Right lobe of liver (tissue), 6 donors: Measurements from ENCODE around the gene VPS35L. TPM values are rescaled to one million over a fixed set of nuclear protein-coding genes. Genes with fewer than 3 reads are reported as not detected.

Source experiments
- ATAC-seq, 4 donors: fragments of 200-7000 bp; cut with Tn5 transposase; one replicate each; pipeline ENCODE4 v1.9.1; 2020; ENCODE audit warnings: mild to moderate bottlenecking in 4 of 4, moderate library complexity in 4 of 4
- DNase-seq, 3 donors: peaks; one replicate each; pipeline ENCODE4 v3.0.0-alpha.2; 2020
- H3K27ac ChIP-seq, 3 donors: fragments of 200-600 bp; one replicate each; pipeline ENCODE4 v1.8.0; 2022
- H3K27me3 ChIP-seq, 2 donors: fragments of 200-600 bp; one replicate each; pipeline ENCODE4 v1.8.0; 2022
- H3K36me3 ChIP-seq, 4 donors: fragments of 200-600 bp; sonication (generic) in 1 of 4; one replicate each; pipeline versions ENCODE4 v1.5.1 to v1.8.0; 2017 to 2022; ENCODE audit warnings: control low read depth in 1 of 4
- H3K4me1 ChIP-seq, 4 donors: fragments of 200-600 bp; sonication (generic) in 1 of 4; one replicate each; pipeline versions ENCODE4 v1.5.1 to v1.8.0; 2017 to 2022; ENCODE audit warnings: control low read depth in 1 of 4
- H3K4me3 ChIP-seq, 3 donors: fragments of 200-600 bp; one replicate each; pipeline ENCODE4 v1.8.0; 2022
- H3K9me3 ChIP-seq, 4 donors: fragments of 200-600 bp; sonication (generic) in 1 of 4; one replicate each; pipeline versions ENCODE4 v1.5.1 to v1.8.0; 2017 to 2022; ENCODE audit warnings: control low read depth in 1 of 4
- POLR2A ChIP-seq: fragments of 450-650 bp; IDR thresholded peaks from one replicate; pipeline ENCODE4 v1.6.1; 2017; ENCODE audit warnings: antibody characterized with exemption, mild to moderate bottlenecking
- WGBS: methylation state at CpG from one replicate; pipeline ENCODE4 v1.1.6; 2018; ENCODE audit warnings: low coverage, low lambda C conversion rate; ENCODE audit not compliant: insufficient coverage; ENCODE audit errors: missing lambda C conversion rate; 5-methylcytosine and 5-hydroxymethylcytosine counted together
- intact Hi-C, 2 donors: fragments of 100-400 bp; cut with DNase I; formaldehyde crosslinking; loops; one replicate each; pipeline versions ENCODE4 v1.11.2 to v1.14.1; 2022
- total RNA-seq, 6 experiments: library from RNA; depleted of rRNA in 2 of 6; stranded (reverse); fragments of >200 nt in 2 of 6; fragmentation: NEBNext Ultra II Directional in 3 of 6; extraction: Animal tissue kit (Norgen Biotek cat#: 25700) in 3 of 6; gene quantifications; one replicate each; pipeline versions ENCODE4 v1.1.0 to v1.2.4, GENCODE V29; 2016 to 2023
- TF ChIP-seq, protein P1 (sequence below), 4 donors: fragments of 200-600 bp in 3 of 4; fragments of 450-650 bp in 1 of 4; IDR thresholded peaks; one replicate each; pipeline versions ENCODE4 v1.5.1 to v1.8.0; 2016 to 2022; ENCODE audit warnings: antibody characterized with exemption in 4 of 4, mild to moderate bottlenecking in 2 of 4
- donor health status: DM: no; HTN: yes; CAD: no.
- donor health status: DM: no; HTN: no; CAD: no.
- donor health status: DM: no; HTN: no; CAD: no.
- donor health status: DM: no; HTN: yes; CAD: no.
- donor health status: DM: no; HTN: yes; CAD: no.

VPS35L gene
- total RNA-seq, 6 experiments from 2014 or later, result 19.3 to 24.3 (median 20.4) TPM

DNA sequence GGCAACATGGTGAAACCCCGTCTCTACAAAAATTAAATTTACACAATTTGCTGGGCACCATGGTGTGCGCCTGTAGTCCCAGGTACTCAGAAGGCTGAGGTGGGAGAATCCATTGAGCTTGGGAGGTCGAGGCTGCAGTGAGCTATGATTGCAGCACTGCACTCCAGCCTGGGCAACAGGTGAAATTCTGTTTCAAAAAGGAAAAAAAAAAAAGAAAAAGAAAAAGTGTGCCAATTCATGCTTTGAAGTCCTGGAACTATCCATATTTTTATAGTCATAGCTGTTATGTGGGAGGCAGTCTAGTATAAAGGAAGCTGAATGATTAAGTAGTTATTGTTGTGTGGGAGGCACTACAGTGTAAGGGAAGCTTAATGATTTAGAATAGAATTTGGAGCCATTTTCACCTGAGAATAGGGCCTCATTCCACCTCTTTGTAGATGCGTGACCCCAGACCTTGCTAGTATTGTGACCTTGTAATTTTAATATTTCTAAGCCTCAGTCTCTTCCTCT, 194.1 kb downstream of the VPS35L start:
- DNase-seq (no peak), ATAC-seq (no peak)
- Histone ChIP-seq H3K4me3 (no peak overlapping the region), H3K27ac (no peak overlapping the region), H3K27me3 (no peaks in the 10 kb centered on the region), H3K4me1 (no peaks in the 10 kb centered on the region), H3K9me3 (no peaks in the 10 kb centered on the region), H3K36me3 (no peaks in the 10 kb centered on the region)
- 93% methylated on average over 3 of the region's 4 CpGs for WGBS
- TF ChIP-seq POLR2A, result no peak
- TF ChIP-seq, protein P1, sequence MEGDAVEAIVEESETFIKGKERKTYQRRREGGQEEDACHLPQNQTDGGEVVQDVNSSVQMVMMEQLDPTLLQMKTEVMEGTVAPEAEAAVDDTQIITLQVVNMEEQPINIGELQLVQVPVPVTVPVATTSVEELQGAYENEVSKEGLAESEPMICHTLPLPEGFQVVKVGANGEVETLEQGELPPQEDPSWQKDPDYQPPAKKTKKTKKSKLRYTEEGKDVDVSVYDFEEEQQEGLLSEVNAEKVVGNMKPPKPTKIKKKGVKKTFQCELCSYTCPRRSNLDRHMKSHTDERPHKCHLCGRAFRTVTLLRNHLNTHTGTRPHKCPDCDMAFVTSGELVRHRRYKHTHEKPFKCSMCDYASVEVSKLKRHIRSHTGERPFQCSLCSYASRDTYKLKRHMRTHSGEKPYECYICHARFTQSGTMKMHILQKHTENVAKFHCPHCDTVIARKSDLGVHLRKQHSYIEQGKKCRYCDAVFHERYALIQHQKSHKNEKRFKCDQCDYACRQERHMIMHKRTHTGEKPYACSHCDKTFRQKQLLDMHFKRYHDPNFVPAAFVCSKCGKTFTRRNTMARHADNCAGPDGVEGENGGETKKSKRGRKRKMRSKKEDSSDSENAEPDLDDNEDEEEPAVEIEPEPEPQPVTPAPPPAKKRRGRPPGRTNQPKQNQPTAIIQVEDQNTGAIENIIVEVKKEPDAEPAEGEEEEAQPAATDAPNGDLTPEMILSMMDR (IDR thresholded peaks at IDR 0.05), result no peak
- intact Hi-C loops, result no loop called here

Other genes starting within 250 kb of the VPS35L start
- 1 to 10 TPM in 2 of 6 experiments, under 1 TPM in 3, not detected in 1; 0.43 to 3.4 (median 0.93) TPM for gene TMC5, start 137.8 kb upstream of the VPS35L start, total RNA-seq
- gene GDE1, start 33.6 kb upstream of the VPS35L start, total RNA-seq, result 10 to 100 TPM; 19.1 to 30.5 (median 21.1) TPM
- 1 to 10 TPM; 2.6 to 5.6 (median 4.2) TPM for gene CCP110, start 31.8 kb upstream of the VPS35L start, total RNA-seq
- gene KNOP1, start 162.5 kb downstream of the VPS35L start, total RNA-seq, result 1 to 10 TPM; 3.4 to 9.4 (median 7.3) TPM
- 1 to 10 TPM; 2.0 to 4.7 (median 3.9) TPM for gene IQCK, start 162.6 kb downstream of the VPS35L start, total RNA-seq